Cardiac fibroblast (primary cell): ENCODE data around the gene SRPK2.

ENCODE experiments used
- DNase-seq, 2 donors: peaks; one replicate each; pipeline versions ENCODE4 v3.0.0 to v3.0.0-alpha.2; 2010; ENCODE audit warnings: low read depth in 2 of 2
- H3K4me3 ChIP-seq, 2 donors: replicated peaks in 1 of 2; 1 replicate in 1 of 2; 2 replicates in 1 of 2; pipeline ENCODE4 v1.5.1; 2011; ENCODE audit warnings: low read depth in 2 of 2, low read length in 2 of 2, mild to moderate bottlenecking in 2 of 2, moderate library complexity in 1 of 2
- TF ChIP-seq, protein P1 (sequence below): IDR thresholded peaks from one replicate; pipeline ENCODE4 v1.5.1; 2011; ENCODE audit warnings: low read depth, mild to moderate bottlenecking, low read length, inconsistent platforms

The SRPK2 gene

DNA sequence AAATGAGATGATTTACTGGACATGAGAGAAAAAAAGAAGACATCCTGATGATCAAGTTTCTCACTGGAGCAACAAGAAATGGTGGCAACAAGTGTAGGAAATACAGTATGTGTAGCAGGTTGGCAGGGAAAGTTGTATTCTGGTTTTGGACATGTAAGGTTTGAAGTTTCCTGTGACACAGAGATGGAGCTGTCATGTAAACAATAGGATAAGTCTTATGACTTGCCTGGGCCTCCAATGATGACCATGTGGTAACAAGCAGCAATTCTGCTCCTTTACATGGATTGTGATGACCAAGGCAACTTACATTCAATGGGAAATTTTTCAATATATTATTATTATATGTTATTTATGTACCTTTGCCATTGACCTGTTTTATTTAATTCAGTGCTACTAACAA, 249.3 kb downstream of the SRPK2 start:
- no peak overlapping the region for H3K4me3 ChIP-seq
- DNase-seq, result no peak
- TF ChIP-seq, protein P1, sequence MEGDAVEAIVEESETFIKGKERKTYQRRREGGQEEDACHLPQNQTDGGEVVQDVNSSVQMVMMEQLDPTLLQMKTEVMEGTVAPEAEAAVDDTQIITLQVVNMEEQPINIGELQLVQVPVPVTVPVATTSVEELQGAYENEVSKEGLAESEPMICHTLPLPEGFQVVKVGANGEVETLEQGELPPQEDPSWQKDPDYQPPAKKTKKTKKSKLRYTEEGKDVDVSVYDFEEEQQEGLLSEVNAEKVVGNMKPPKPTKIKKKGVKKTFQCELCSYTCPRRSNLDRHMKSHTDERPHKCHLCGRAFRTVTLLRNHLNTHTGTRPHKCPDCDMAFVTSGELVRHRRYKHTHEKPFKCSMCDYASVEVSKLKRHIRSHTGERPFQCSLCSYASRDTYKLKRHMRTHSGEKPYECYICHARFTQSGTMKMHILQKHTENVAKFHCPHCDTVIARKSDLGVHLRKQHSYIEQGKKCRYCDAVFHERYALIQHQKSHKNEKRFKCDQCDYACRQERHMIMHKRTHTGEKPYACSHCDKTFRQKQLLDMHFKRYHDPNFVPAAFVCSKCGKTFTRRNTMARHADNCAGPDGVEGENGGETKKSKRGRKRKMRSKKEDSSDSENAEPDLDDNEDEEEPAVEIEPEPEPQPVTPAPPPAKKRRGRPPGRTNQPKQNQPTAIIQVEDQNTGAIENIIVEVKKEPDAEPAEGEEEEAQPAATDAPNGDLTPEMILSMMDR, result no peak

DNA sequence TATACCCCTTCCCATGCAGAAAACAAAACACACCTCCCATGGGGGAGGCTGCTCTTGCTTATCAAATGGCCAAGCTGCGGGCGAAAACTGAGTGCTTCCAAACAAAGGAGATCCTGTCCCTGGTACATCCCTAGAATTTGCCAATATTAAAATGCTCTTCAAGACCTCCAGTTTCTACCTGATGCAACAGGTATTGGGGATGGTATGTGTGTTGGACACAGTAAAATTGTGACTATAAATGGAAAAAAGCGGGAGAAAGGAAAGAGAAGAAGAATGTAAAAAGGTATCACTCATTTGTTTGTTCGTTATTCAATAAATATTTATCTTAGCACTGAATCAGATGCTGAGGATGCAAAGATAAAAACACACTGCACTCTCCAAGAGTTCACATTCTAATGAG, 250.8 kb downstream of the SRPK2 start:
- H3K4me3 ChIP-seq, result no peak overlapping the region
- TF ChIP-seq, protein P1, result no peak
- DNase-seq, result no peak

DNA sequence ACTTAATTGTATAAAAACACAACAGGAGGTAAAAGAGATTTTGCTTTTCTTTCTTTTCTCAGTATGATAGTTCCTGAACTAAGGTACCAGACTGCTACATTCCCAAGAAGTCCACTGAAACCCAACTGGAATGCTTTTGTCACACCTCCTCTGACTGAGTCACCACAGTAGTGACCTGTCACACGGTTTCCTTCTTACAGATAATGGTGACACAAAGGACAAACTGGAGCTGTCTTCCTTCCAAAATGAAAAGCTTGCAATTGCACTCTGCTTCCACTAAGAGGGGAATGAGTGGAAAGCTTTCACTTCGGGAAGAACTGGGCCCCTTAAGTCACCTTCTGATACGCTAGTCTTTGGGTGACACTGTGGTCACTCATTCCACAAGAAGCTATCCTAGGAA, 252.5 kb downstream of the SRPK2 start:
- DNase-seq, result peak in 1 of 2 donors; percentile 17
- TF ChIP-seq, protein P1, result peak; percentile 37
- no peak overlapping the region for H3K4me3 ChIP-seq

DNA sequence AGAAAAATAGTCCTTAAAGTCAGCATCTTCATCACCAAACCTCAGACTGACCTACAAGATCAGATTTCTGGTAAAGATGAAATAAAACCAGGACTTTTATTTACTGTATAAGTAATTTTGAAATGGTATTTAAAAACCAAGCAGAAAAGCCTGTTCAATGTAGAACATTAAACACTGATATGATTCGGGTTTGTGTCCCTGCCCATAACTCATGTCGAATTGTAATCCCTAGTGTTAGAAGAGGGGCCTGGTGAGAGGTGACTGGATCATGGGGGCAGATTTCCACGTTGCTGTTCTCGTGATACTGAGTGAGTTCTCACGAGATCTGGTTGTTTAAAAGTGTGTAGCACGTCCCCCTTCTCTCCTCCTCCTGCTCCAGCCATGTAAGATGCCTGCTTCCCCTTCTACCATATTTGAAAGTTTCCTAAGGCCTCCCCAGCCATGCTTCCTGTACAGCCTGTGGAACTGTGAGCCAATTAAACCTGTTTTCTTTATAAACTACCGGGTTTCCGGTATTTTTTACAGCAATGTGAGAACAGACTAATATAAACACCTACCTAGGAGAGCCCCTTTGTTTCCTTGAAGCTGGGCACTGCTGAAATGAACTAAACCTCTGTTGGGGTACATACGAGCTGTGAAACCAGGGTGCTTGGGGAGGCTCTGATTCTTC, 254.6 kb downstream of the SRPK2 start:
- H3K4me3 ChIP-seq, result no peak overlapping the region
- no peak for DNase-seq
- TF ChIP-seq, protein P1, result no peak

DNA sequence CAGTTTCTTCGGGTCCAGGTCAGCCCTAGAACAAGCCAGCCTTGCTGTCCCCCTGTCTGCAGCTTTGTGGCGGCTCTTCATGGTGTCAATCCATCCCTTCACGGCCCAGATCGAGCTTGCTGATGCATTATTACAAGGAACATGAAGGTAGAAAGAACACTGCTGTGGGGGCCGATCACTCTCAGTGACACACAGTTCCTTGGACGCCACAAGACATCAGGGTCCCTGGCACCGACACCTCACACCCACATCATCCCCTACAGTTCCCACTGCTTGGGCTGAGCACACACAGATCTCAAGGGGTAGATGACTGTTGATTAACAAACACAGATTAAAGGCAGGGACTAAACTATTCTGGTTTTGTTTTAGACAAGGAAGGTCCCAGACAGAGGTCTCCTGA, 255.4 kb downstream of the SRPK2 start:
- TF ChIP-seq, protein P1, result no peak
- no peak overlapping the region for H3K4me3 ChIP-seq
- DNase-seq, result no peak

DNA sequence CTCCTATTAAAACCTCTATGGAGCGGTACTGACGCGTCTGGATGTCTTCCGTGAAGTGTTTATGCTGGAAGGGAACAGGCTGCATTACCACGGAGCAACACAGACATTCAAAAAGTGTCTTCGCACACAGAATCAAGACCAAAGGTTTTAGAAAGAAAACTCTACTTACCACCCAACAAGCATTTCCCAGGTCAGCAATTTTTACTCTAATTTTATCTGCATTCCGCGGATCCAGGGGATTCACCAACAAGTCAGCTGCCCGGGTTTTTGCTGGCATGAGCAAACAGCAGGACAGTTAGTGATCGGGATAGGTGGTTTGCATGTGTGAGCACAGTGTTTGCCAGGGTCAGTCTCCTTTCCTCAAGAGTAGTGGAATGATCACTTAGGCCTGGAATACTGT, 255.9 kb downstream of the SRPK2 start:
- no peak overlapping the region for H3K4me3 ChIP-seq
- TF ChIP-seq, protein P1, result no peak
- no peak for DNase-seq

DNA sequence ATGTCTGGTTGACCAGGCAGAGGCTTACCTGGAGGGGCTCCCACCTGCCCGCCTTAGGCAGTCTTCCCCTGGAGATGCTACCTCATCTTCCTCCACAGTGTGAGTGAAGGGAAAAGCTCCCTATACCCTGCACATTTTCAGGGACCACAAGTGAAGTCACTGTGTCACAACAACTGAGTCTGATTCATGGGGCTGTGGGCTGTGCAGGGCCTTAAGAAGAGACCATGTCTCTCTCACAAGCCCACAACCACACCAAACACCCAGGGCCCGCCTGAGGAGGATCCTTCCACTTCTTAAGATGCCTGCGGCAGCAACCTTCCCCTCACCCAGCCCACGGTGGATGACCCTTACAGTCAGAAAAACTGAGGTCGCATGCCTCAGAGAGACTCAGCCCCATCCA, 256.4 kb downstream of the SRPK2 start:
- DNase-seq, result no peak
- TF ChIP-seq, protein P1, result no peak
- no peak overlapping the region for H3K4me3 ChIP-seq
